Ovary (tissue), 3 donors: ENCODE data around the gene TAOK1.

ENCODE experiments used
- EP300 ChIP-seq: sonication (generic); formaldehyde crosslinking; IDR thresholded peaks from one replicate; pipeline ENCODE4 v1.6.1; 2017; ENCODE audit warnings: antibody characterized with exemption
- POLR2A ChIP-seq: fragments of 450-650 bp; IDR thresholded peaks from one replicate; pipeline ENCODE4 v1.6.1; 2017; ENCODE audit warnings: antibody characterized with exemption, mild to moderate bottlenecking, moderate library complexity
- TF ChIP-seq, protein P1 (sequence below), 3 donors: fragments of 450-650 bp in 2 of 3; fragments of 200-600 bp in 1 of 3; IDR thresholded peaks; one replicate each; pipeline versions ENCODE4 v1.5.1 to v1.8.0; 2016 to 2022; ENCODE audit warnings: antibody characterized with exemption in 3 of 3, mild to moderate bottlenecking in 1 of 3
- donor health status: DM: no; HTN: no; CAD: no.

DNA sequence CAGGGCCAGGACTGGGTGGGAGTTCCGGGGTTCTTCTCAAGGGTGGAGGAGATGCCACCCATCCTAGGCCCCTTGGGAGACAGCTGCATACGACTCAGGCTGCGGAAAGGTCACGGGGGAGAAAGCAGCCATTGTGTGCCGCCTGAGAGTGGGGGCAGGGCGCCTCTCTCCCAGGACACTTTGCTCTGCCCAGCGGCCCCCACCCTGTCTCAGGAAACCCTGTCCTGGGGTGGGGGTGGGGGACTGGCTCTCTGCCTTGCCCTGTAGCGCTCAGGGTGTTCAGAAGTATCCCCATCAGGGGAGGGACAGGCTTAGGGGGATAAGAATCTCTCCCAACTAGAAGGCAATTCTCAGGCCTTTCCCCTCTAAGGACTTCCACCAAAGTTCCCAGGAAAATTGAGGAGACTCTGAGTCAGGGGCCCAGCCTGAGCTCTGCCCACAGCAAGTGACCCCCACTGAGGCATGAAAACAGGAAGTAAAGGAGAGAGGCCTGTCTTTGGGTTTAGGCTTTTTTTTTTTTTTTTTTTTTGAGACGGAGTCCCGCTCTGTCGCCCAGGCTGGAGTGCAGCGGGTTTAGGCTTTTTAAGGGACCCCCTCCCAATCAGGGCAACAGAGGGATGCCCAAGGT lies 194.4 kb downstream of the TAOK1 start:
- TF ChIP-seq POLR2A (no peak), EP300 (no peak)
- TF ChIP-seq, protein P1, sequence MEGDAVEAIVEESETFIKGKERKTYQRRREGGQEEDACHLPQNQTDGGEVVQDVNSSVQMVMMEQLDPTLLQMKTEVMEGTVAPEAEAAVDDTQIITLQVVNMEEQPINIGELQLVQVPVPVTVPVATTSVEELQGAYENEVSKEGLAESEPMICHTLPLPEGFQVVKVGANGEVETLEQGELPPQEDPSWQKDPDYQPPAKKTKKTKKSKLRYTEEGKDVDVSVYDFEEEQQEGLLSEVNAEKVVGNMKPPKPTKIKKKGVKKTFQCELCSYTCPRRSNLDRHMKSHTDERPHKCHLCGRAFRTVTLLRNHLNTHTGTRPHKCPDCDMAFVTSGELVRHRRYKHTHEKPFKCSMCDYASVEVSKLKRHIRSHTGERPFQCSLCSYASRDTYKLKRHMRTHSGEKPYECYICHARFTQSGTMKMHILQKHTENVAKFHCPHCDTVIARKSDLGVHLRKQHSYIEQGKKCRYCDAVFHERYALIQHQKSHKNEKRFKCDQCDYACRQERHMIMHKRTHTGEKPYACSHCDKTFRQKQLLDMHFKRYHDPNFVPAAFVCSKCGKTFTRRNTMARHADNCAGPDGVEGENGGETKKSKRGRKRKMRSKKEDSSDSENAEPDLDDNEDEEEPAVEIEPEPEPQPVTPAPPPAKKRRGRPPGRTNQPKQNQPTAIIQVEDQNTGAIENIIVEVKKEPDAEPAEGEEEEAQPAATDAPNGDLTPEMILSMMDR (IDR thresholded peaks at IDR 0.05), result no peak
